GM19452 (cell line): ENCODE measurements around the gene MFN2.
"Not testable (repeated sequence)": the region's sequence is repeated elsewhere in the genome, so short reads cannot be mapped to it uniquely, and the experiment has no call there.

Source experiments
- ATAC-seq: cut with Tn5 transposase; IDR thresholded peaks from one replicate; pipeline ENCODE4 v1.9.1; 2021; ENCODE audit not compliant: unreplicated experiment

The MFN2 gene

GRCh38 chr1:12019858-12020509 is 39.7 kb downstream of the MFN2 start:
- peak; percentile 4 for ATAC-seq

DNA sequence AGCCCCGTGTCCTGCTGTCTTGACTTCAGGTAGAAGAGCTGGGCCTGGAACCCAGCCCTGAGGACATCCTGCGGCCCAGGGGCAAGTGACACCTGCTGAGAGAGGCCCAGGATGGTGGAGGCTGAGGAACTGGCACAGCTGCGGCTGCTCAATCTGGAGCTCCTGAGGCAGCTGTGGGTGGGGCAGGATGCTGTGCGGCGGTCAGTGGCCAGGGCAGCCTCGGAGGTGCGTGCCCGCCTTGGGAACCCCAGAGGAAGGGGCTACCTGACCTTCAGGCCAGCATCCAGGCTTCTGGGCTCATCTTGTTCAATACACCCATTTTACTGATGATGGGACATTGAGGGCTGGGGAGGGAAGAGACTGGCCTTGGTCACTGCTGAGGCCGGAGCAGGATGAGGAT is 41.4 kb downstream of the MFN2 start:
- no peak for ATAC-seq

DNA sequence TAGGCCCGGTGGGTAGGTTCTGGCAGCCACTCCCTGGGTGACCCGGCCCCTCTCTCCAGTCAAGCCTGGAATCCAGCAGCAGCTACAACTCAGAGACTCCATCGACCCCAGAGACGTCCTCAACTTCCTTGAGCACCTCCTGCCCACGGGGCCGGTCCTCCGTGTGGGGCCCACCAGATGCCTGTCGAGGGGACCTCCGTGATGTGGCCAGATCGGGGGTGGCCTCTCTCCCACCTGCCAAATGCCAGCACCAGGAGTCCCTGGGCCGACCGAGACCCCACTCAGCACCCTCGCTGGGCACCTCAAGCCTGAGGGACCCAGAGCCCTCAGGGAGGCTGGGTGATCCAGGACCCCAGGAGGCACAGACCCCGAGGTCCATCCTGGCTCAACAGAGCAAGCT is 41.8 kb downstream of the MFN2 start:
- no peak for ATAC-seq

GRCh38 chr1:12026586-12026985 is 46.3 kb downstream of the MFN2 start:
- ATAC-seq: no peak

DNA sequence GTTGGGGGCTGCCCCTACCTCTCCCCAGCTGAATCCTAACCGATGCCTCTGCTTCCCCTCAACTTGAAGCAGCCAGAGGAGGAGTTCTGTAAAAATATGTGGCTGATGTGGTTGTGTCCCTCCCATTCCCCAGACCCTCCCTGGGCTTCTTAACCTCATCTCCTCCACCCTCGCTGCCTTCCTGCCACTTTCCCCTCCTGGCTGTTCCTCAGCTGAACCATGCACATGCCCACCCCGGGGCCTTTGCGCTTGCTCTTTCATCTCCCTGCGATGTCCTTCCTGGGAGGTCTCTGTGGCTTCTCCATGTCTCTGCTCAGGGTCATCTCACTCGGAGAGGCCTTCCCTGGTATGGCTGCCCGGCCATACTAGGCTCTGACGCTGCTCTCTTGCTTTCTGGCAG is 48.0 kb downstream of the MFN2 start:
- ATAC-seq: no peak

DNA sequence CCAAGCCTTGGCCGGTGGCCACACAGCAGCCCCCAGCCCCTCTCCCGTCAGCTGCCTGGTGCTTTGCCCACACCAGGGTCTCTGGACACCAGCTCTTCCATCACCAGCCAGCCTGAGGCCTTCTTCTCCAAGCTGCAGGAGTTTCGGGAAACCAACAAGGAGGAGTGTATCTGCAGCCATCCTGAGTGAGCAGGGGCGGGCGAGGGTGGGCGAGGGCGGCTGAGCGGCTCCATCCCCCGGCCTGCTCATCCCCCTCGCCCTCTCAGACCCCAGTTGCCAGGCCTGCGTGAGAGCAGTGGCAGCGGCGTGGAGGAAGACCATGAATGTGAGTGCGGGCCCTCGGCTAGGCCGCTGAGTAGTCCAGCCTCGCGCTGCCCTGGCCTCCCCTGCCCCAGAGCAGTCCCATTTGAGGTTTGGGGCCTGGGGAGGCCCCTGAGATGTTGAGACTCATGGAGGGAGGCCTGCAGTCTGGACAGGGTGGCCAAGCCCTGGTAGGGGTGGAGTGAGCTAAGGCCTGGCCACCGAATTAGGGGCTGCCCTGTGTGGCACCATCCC is 48.8 kb downstream of the MFN2 start:
- no peak for ATAC-seq

DNA sequence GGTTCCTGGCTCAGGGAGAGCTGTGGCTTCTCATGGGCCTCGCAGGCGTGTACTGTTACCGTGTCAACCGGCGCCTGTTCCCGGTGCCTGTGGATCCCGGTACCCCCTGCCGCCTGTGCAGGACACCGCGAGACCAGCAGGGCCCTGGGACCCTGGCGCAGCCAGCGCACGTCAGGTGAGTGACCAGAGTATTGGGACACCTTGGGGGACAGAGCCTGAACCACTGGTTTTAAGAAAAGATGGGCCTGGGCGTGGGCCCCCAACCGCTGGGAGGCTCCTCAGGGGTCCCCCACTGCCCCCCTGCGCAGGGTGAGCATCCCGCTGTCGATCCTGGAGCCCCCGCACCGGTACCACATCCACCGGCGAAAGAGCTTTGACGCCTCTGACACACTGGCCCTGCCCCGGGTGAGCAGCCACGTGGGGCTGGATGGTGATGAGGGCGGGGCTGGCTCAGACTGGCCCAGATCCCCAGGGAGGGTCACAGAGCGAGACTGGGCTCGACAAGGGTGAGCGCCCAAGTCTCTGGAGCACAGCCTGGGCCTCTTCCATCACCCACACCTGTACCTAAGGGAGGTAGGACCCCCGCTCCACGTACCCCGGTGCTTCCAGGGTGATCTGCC is 49.6 kb downstream of the MFN2 start:
- ATAC-seq: no peak

GRCh38 chr1:12031039-12031980 is 51.1 kb downstream of the MFN2 start:
- no peak for ATAC-seq

GRCh38 chr1:12032161-12032621 is 51.9 kb downstream of the MFN2 start:
- ATAC-seq: no peak

- not testable (repeated sequence) for ATAC-seq
Observed at GRCh38 chr1:12033441-12033840, 53.2 kb downstream of the MFN2 start.

DNA sequence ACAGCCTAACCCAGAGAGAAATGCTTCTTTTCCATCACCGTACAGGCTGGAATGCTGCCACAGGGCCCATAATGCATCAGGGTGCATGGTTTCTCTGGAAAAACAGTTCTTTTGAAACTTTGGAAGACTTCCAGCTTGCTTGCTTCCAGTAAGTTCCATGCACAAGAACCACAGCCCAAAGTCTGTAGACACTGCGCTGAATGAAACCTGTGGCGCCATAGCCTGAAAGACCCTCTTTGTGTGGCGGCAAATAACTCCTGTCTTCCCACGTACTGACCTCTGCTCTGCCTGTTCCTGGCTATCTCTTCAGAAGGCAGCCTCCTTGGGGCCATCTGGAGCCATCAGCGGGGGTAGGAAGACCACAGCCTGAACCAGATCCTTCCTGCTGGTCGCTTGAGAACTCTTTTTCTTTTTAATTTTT is 54.1 kb downstream of the MFN2 start:
- ATAC-seq: no peak

DNA sequence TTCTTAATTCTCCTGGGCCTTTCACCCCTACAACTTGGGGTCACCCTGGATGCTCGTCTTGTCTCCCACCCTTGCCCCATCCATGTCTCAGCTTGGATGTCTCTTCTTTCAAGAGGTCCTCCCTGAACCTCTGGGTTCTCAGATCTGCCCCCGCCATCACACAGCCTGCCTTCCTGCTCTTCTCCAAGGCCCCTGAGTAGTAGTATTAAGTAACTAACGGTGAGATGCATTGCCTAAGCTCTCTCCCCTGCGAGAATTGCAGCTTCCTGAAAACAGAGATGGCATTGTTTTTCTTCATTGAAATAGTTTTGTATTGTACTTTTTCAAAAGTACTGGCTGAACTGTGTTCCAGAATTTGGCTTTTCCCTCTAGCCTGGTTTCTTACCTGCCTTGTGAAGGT is 55.1 kb downstream of the MFN2 start:
- no peak for ATAC-seq

DNA sequence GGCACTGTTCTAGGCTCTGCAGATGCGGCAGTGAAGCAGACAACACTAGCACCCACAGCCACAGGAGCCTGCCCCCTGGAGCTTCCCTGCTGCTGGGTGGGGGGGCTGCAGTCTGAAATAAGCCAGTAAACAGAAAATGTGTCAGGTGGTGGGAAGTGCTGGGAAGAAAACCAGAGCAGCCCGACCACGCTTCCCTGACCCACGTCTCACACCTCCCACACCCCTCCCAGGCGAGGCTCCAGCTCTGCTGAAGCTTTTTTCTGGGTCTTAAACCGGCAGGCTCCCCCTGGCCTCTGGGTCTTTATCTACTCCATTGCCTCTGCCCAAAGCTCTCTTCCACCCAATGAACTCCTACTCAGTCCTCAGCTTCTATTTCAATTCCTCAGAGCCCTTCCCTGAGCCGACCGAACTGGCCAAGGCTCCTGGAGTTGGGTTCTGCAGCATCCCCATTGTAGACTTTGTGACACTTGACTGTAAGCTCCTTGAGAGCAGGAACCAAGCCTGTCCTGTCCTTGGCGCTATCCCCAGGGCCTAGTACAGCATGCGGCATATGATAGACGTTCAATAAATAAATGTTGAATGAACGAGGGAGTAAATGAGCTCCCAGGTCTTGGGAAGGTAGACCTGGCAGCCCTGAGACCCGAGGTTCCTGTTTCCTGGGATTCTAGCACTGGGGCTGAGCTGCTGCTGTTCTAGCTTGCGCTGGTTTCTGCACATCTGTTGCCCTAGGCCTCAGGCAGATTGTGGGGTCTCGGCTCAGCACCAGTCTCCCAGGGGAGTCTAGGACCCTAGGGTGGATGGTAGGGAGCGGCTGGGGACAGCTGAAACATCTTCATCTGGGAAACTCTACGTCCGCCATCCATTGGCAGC is 57.5 kb downstream of the MFN2 start:
- no peak for ATAC-seq

DNA sequence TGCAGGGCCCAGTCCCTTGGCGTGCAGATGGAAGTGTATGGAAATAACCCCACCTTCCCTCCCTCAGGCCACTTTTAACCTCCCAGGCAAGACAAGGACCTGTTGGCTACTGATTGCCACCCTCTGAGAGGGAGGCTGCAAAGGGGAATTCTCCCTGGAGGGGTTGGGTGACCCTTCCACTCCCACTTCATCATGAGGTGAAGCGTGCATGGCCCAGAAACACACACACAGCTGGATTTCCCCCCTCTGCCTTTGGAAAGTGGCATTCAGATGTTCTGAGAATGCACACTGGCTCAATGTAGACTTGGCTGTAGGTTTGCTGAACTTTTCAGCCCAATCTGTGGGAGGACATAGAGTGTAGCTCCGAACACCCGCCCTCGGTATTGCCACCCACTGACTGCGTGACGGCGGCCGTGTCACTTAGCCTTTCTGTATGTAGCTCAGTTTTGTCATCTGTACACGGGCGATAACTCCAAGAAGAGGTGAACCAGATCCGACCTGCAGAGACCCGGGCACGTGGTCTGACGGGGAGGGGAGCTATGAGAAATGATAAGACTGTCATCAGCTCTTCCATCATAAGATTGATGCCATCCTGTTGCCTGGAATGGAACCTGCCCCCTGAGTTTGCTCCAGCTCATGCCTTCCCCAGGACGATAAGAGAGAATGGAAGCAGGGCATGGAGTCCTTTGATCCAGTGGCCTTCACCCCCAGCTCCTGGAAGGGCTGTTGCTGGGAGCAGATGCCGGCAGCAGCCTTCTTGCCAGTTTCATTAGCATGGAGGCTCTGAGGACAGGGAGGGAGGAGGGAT is 58.3 kb downstream of the MFN2 start:
- no peak for ATAC-seq

- no peak for ATAC-seq
Observed at GRCh38 chr1:12039164-12039525, 58.9 kb downstream of the MFN2 start.

DNA sequence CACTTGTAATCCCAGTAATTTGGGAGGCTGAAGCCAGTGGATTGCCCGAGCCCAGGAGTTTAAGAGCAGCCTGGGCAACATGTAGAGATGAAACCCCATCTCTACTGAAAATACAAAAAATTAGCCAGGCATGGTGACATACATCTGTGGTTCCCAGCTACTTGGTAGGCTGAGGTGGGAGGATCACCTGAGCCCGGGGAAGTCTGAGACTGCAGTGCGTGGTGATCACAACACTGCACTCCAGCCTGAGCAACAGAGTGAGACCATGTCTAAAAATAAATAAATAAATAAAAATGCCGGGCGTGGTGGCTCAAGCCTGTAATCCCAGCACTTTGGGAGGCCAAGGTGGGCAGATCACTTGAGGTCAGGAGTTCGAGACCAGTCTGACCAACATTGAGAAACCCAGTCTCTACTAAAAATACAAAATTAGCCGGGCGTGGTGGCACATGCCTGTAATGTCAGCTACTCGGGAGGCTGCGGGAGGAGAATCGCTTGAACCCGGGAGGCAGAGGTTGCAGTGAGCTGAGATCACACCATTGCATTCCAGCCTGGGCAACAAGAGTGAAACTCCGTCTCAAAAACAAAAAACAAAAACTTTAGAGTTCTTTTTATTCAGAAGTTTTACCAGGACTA is 59.7 kb downstream of the MFN2 start:
- peak; percentile 41 for ATAC-seq

DNA sequence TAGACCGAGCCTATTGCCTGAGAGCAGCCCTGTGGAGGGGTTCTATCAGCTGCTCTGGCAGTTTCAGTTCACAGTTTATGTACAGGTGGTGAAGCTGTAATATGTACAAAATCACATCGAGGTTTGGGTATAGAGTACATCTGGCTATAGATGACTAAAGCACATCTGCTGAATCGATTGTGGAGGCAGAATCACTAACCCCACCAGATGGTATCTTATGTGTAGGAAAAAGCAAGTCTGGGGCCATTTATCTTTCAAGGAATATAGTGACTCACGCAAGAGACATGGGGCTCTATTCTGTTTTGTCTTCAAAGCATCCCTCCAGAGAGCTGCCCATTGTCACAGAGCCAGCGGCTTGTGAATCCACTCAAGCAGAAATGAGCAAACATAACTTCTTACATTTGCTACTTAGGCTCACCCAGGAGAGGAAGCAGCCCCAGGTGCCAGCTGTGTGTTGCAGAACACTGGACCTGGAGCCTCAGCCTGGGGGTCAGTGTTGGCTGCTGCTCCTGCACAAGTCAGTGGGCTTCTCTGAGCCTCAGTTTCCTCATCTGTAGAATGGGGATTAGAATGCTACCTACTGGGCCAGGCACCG is 60.3 kb downstream of the MFN2 start:
- ATAC-seq: peak; percentile 68

- ATAC-seq: not testable (repeated sequence)
Observed at GRCh38 chr1:12044187-12044877, 64.1 kb downstream of the MFN2 start.
